ENCODE data around the gene INKA2.

The INKA2 gene

GRCh38 chr1:111733183-111733991, 5.8 kb downstream of the INKA2 start:
- DNase-seq (ENCODE audit: low read depth in 2 of 2), result no peak

- no peak for DNase-seq (ENCODE audit: low read depth in 2 of 2)
These were observed 6.5 kb downstream of the INKA2 start for GRCh38 chr1:111732718-111733117.

GRCh38 chr1:111731956-111732355, 7.2 kb downstream of the INKA2 start:
- no peak for DNase-seq (ENCODE audit: low read depth in 2 of 2)

- DNase-seq (ENCODE audit: low read depth in 2 of 2), result no peak
These were observed 8.5 kb downstream of the INKA2 start for GRCh38 chr1:111730706-111731105.

- no peak for DNase-seq (ENCODE audit: low read depth in 2 of 2)
These were observed 9.1 kb downstream of the INKA2 start for GRCh38 chr1:111729946-111730681.

- no peak for DNase-seq (ENCODE audit: low read depth in 2 of 2)
These were observed 9.8 kb downstream of the INKA2 start for GRCh38 chr1:111729271-111729921.

GRCh38 chr1:111727056-111727455, 12.1 kb downstream of the INKA2 start:
- DNase-seq (ENCODE audit: low read depth in 2 of 2), result no peak

- no peak for DNase-seq (ENCODE audit: low read depth in 2 of 2)
These were observed 14.0 kb downstream of the INKA2 start for GRCh38 chr1:111725192-111725591.

GRCh38 chr1:111723871-111724270, 15.3 kb downstream of the INKA2 start:
- no peak for DNase-seq (ENCODE audit: low read depth in 2 of 2)

GRCh38 chr1:111723091-111723806, 15.9 kb downstream of the INKA2 start:
- no peak for DNase-seq (ENCODE audit: low read depth in 2 of 2)

- DNase-seq (ENCODE audit: low read depth in 2 of 2), result no peak
These were observed 18.0 kb downstream of the INKA2 start for GRCh38 chr1:111720977-111721786.

GRCh38 chr1:111720274-111720976, 18.8 kb downstream of the INKA2 start:
- DNase-seq (ENCODE audit: low read depth in 2 of 2), result no peak

GRCh38 chr1:111719674-111720132, 19.5 kb downstream of the INKA2 start:
- no peak for DNase-seq (ENCODE audit: low read depth in 2 of 2)

- DNase-seq (ENCODE audit: low read depth in 2 of 2), result no peak
These were observed 20.1 kb downstream of the INKA2 start for GRCh38 chr1:111719135-111719534.

- DNase-seq (ENCODE audit: low read depth in 2 of 2), result no peak
These were observed 21.7 kb downstream of the INKA2 start for GRCh38 chr1:111717450-111717849.

GRCh38 chr1:111716333-111716732, 22.9 kb downstream of the INKA2 start:
- DNase-seq (ENCODE audit: low read depth in 2 of 2), result no peak

GRCh38 chr1:111709986-111710385, 29.2 kb downstream of the INKA2 start:
- DNase-seq (ENCODE audit: low read depth in 2 of 2), result no peak

GRCh38 chr1:111707906-111708305, 31.3 kb downstream of the INKA2 start:
- DNase-seq (ENCODE audit: low read depth in 2 of 2), result no peak

- DNase-seq (ENCODE audit: low read depth in 2 of 2), result no peak
These were observed 32.3 kb downstream of the INKA2 start for GRCh38 chr1:111706921-111707320.

- no peak for DNase-seq (ENCODE audit: low read depth in 2 of 2)
These were observed 33.4 kb downstream of the INKA2 start for GRCh38 chr1:111705841-111706240.

All from fibroblast of skin of left biceps (primary cell).